Activated CD8-positive, alpha-beta memory T cell treated with anti-CD3 and anti-CD28 coated beads for 48 hours (primary cell): Measurements from ENCODE around the gene PALD1.
"Not testable (repeated sequence)": the region's sequence is repeated elsewhere in the genome, so short reads cannot be mapped to it uniquely, and the experiment has no call there.

Source experiments
- DNase-seq, 3 experiments: peaks; one replicate each; pipeline ENCODE4 v3.0.0-alpha.2; 2020; ENCODE audit warnings: low read depth in 2 of 3, low spot score in 2 of 3

The PALD1 gene

GRCh38 chr10:70568781-70569495 lies 90.4 kb downstream of the PALD1 start:
- no peak for DNase-seq

- no peak for DNase-seq
Measured at GRCh38 chr10:70571236-70571635, 92.7 kb downstream of the PALD1 start.

GRCh38 chr10:70571636-70572439 lies 93.3 kb downstream of the PALD1 start:
- no peak for DNase-seq

- no peak for DNase-seq
Measured at GRCh38 chr10:70573599-70574506, 95.3 kb downstream of the PALD1 start.

GRCh38 chr10:70575486-70575873 lies 96.9 kb downstream of the PALD1 start:
- no peak for DNase-seq

- no peak for DNase-seq
Measured at GRCh38 chr10:70575874-70576802, 97.6 kb downstream of the PALD1 start.

GRCh38 chr10:70576803-70577517 lies 98.4 kb downstream of the PALD1 start:
- no peak for DNase-seq

- DNase-seq, result peak in 2 of 3 experiments; percentile 45 to 52
Measured at GRCh38 chr10:70578371-70578947, 99.9 kb downstream of the PALD1 start.

GRCh38 chr10:70579234-70580002 lies 100.9 kb downstream of the PALD1 start:
- DNase-seq, result no peak

- DNase-seq, result not testable (repeated sequence)
Measured at GRCh38 chr10:70581176-70581575, 102.6 kb downstream of the PALD1 start.

GRCh38 chr10:70582793-70583668 lies 104.5 kb downstream of the PALD1 start:
- DNase-seq, result no peak

- no peak for DNase-seq
Measured at GRCh38 chr10:70583669-70584037, 105.1 kb downstream of the PALD1 start.

GRCh38 chr10:70584366-70584765 lies 105.8 kb downstream of the PALD1 start:
- DNase-seq, result no peak

GRCh38 chr10:70584909-70585544 lies 106.5 kb downstream of the PALD1 start:
- DNase-seq, result no peak

GRCh38 chr10:70585578-70586169 lies 107.1 kb downstream of the PALD1 start:
- DNase-seq, result no peak

GRCh38 chr10:70586348-70586930 lies 107.9 kb downstream of the PALD1 start:
- DNase-seq, result no peak
